Measurements from ENCODE around the gene MSRB2.

DNA sequence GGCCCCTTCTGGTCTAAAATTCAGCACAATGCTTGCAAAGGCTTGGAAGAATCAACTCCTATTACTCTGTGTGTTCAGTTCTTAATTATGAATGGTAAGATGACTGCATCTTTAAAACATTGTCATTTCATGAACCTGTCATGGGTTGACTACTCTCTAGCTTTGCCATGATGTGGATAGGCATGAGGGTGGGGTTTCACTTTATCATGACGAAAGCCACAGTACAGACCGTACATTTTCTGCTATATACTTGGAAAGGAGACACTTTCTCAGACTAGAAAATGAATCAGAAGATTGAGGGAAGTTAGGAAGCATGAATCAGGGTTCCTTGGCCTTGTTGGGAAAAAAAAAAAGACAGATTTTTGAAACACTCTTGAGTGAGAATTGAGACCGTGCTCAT lies 19.7 kb upstream of the MSRB2 start:
- TF ChIP-seq, protein P1, sequence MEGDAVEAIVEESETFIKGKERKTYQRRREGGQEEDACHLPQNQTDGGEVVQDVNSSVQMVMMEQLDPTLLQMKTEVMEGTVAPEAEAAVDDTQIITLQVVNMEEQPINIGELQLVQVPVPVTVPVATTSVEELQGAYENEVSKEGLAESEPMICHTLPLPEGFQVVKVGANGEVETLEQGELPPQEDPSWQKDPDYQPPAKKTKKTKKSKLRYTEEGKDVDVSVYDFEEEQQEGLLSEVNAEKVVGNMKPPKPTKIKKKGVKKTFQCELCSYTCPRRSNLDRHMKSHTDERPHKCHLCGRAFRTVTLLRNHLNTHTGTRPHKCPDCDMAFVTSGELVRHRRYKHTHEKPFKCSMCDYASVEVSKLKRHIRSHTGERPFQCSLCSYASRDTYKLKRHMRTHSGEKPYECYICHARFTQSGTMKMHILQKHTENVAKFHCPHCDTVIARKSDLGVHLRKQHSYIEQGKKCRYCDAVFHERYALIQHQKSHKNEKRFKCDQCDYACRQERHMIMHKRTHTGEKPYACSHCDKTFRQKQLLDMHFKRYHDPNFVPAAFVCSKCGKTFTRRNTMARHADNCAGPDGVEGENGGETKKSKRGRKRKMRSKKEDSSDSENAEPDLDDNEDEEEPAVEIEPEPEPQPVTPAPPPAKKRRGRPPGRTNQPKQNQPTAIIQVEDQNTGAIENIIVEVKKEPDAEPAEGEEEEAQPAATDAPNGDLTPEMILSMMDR (IDR thresholded peaks at IDR 0.05), result no peak
- no peak for TF ChIP-seq POLR2A (IDR thresholded peaks at IDR 0.05)

Measured in esophagus squamous epithelium (tissue), 4 donors.